Midbrain (tissue), 1 donor: Measurements from ENCODE around the gene AQP6.
A peak's percentile ranks its signal among the peaks of the same experiment; 100 is the strongest.

Experiments
- DNase-seq: peaks from one replicate; lab custom pipeline; 2025; lab: John Stamatoyannopoulos, UW

Gene AQP6

GRCh38 chr12:49942921-49943624 lies 29.7 kb upstream of the AQP6 start:
- DNase-seq: no peak

DNA sequence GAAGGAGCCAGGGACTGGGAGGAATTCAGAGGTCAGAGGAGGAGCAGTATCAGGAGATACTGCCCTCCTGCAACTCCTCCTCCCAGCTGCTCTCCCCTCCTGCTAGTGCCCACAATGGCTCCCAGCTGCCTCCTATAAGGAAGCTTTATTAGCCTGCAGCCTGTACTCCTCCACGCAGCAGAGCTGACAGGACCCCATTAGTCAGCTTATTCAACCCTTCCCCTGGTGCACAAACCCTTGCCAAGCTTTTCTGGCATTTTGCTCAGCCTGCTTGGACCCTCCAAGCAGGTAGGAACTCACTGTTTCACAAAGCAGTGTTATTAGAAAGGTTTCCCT lies 29.2 kb upstream of the AQP6 start:
- no peak for DNase-seq

- DNase-seq: no peak
Observed at GRCh38 chr12:49944046-49944445, 28.7 kb upstream of the AQP6 start.

- DNase-seq: no peak
Observed at GRCh38 chr12:49944718-49945117, 28.0 kb upstream of the AQP6 start.

DNA sequence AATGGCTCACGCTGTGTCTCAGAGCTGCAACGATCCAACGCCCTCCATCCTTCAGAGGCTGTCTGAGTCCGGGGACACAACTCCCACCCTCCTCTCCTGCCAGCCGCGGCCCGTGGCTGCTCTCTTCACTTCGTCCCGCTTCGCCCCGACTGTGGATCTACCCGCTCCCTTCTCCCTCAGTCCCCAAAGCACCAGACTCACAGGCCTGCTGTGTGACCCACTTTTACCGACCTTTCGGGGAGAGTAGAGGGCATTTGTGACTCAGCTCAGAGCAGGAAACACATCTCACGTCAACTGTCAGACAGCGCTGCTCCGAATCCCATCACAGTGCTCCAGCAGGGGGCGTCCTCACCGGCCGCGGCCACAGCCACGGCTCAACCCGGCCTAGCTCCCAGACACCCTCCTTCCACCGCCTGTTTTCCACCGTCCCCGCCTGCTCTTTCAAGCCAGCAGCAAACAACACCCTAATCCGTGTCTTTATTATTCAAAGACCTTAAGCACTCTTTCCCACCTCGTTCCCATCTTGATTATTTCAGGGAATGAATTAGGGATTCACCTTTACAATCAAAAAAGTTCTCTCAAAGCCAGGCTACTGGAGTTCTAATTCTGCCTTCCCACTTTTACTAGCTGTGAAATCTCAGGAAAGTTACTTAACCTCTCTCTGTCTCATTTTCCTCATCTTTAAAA lies 27.2 kb upstream of the AQP6 start:
- DNase-seq: peak; percentile 82

DNA sequence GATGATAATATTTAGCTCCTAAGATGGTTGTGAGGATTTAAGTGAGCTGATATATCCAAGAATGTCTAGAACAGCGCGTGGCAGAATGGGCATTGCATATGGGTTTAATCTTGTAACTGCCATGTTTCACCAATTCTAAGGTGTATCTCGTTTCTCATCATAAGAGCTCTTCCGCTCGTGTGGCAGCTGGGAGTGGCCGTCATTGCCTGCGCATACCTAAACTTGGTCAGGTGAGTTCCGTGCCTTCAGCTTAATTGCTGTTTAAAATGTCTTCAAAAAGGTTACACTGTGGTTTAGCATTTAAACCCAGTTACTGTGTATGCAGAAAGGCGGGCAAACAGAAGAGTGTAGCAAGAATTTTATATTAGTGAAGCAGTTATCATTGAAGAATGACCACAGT lies 26.7 kb upstream of the AQP6 start:
- DNase-seq: no peak

DNA sequence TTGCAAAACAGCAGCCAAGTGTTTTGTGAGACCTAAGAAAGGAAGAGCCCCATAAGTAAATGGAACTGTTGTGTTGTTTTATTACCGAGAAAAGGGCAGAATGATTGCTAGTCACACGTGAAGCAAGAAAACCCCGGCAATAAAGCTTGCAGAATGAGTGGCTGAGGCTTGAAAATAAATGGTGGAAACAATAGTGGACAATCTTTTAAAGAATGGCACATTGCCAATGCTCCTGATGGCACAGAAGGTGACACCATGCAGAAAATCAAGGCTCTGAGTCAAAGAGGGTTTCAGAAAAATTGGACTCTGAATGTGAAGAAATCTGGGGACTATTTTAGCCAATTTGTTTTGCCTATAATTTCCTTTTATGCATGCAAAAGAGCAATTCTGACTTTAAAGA lies 26.2 kb upstream of the AQP6 start:
- DNase-seq: no peak

DNA sequence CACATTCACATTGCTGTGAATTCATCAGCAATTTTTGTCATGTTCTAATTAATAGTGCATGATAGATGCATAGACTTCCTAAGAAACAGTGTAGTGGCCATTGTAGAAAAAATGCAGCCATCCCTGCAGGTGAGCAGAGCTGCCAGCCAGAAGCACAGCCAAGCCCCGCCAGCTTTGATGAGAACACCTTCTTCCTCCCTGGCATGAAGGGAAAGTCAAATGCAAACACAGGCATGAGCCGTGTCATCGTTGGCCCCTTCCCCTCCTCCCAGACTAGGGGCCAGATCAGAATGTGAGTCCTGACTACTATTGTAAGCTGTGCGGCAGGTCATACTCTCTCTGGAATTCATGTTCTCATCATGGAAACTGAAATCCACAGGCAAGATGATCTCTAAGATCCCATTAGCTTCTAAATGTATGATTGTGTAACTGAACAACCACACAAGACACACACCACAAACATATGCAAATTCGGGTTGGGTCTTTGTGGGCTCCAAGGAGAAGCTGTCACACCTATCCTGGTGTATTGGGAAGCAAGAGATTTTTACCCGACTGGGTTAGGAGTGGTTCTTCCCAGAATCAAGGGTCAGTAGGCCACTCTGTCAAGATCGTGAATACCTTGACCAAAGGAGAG lies 25.0 kb upstream of the AQP6 start:
- no peak for DNase-seq

GRCh38 chr12:49948866-49949845 lies 23.6 kb upstream of the AQP6 start:
- DNase-seq: no peak

- DNase-seq: no peak
Observed at GRCh38 chr12:49949866-49950265, 22.9 kb upstream of the AQP6 start.

- DNase-seq: no peak
Observed at GRCh38 chr12:49950273-49951251, 22.2 kb upstream of the AQP6 start, which contains the start of gene AQP2. TSS of gene AQP2 (plus strand) at chr12:49950737. CDS start at chr12:49950831, 94 bp downstream.

GRCh38 chr12:49951411-49952240 lies 21.1 kb upstream of the AQP6 start:
- no peak for DNase-seq

DNA sequence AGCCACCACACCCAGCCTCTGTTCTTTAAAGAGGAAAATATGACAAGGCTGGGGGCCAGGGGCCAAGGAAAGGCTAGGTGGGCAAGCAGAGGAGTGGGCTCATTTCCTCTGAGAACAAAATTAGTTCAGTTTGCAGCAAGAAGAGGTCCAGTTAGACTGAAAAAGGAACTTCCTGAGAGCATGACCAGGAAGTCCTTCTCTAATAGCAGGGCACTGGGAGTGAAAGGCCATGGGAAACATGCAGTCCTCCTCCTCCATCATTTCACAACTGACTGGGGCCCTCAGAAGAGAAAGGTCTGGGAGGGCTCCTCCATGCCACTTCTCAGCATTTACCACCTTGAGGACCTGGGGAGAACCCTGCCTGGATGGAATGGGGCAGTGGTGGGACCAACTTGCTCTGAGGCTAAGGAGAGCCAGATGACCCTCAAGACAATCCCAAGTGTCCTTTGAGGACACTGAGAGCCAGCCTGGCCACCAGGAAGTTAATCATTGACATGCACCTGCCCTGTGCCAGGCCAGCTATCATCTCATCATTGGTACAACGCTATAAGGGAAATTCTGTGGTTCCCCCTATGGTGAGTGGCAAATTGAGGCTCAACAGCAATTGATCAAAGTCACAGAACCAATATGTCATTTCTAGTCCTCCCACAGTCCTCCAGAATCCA lies 20.2 kb upstream of the AQP6 start:
- no peak for DNase-seq

GRCh38 chr12:49953151-49953550 lies 19.6 kb upstream of the AQP6 start:
- no peak for DNase-seq

DNA sequence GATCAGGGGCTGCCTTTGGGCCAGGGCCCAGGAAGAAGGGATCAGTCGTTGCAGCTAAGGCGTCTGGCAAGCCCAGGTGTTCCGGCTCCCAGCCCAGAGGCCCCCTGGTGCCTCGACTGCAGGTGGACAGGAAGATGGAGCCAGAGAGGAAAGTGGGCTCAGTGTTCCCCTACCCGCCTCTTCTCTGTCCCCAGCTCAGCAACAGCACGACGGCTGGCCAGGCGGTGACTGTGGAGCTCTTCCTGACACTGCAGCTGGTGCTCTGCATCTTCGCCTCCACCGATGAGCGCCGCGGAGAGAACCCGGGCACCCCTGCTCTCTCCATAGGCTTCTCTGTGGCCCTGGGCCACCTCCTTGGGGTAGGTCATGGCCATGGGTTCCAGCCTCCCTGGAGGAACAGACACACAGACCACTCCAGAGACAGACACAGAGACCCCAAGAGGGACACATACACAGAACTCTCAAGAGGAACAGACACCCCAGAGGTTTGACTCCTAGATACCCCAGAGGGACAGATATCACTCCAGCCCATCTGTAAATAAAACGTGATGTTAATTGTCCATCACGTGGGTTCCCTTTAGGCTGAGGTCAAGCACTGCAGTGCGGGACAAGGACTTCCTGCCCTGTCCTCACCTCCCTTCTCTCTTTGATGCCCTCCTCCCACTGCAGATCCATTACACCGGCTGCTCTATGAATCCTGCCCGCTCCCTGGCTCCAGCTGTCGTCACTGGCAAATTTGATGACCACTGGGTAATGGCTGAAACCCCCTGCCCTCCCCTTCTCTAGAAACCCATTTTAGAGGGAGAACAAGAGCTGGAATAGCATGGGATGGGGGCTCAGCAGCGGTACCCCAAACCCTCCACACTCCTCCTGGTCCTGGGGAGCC lies 18.5 kb upstream of the AQP6 start:
- DNase-seq: no peak

- no peak for DNase-seq
Observed at GRCh38 chr12:49954863-49955830, 17.6 kb upstream of the AQP6 start.
